Measurements from ENCODE around the gene TTN. TPM values are rescaled to one million over a fixed set of nuclear protein-coding genes. Genes with fewer than 3 reads are reported as not detected.

The TTN gene
- 1 to 10 TPM in 2 of 4 donors, under 1 TPM in 2; 0.19 to 3.1 (median 1.7) TPM for total RNA-seq

DNA sequence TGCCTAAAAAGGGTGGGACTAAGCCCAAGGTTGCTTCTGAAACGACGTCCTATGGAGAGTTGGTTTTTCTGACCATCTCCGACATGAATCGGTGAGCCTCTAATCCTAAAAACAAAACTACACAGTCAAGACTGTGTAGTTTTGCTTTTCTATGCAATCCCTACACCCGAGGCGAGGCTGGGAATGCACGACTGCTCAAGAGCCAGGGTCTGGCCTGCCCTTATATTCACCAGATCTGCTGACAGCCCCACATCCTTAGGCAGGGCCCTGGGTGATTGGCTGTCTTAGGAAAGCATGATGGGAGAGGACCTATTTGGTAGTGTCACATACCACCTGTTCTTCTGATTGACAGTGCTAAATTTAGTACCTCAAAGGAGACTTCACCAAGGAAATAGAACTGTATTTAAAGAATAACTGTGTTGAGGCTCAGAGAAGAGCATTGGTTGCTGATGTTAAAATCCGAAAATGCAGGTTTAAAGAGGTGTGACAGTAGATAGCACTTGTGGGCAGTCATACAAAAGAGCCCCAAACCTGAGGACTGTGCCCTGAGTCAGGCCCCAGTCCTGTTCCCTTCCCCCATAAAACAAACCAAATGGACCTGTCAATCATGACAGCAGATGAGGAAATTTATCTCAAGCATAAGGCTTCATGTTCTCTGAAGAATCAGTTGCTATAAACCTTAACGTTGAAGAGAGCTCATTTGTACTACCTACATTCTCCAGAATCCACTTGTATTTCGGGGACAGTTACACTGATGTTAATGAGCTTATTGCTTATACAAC lies at the start of gene TTN:
TTN (minus strand) TSS at position 197 of the 782 bp plus-strand sequence. CDS start 2,781 bp downstream, outside the sequence.
- Histone ChIP-seq H3K4me1 (no peaks in the 10 kb centered on the region), H3K27me3 (no peaks in the 10 kb centered on the region), H3K27ac (no peak within 1 kb of the TSS), H3K4me3 (no peak within 1 kb of the TSS), H3K36me3 (no peaks in the 10 kb centered on the region), H3K9me3 (no peaks in the 10 kb centered on the region)
- TF ChIP-seq POLR2A (IDR thresholded peaks at IDR 0.05) (no peak), CTCF (IDR thresholded peaks at IDR 0.05) (no peak)
- 61 to 72% methylated on average over 10 of the region's 10 CpGs for WGBS, 2 donors
- DNase-seq = no peak
- intact Hi-C loops (cut with DNase I) = no loop called here

DNA sequence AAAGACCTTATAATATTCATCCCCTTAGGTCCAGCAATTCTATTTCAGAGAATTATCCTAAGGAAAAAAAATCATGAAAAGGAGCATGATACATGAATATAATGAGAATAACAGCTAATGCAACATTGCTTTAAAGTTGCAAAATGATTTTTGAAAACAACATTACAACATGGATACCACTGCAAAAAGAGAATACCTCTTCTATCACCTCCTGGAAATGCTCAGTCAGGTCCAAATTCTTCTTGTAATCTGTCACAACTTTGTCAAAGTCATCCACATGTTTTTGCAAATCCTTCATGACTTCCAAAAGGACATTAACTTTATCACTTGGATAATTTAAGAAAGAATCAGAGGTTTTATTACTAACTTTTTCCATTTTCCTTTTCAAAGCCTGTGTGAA lies 47.9 kb upstream of the TTN start:
- no peak for TF ChIP-seq CTCF (IDR thresholded peaks at IDR 0.05)
- no peak for TF ChIP-seq POLR2A (IDR thresholded peaks at IDR 0.05)
- Histone ChIP-seq H3K27ac (no peak overlapping the region), H3K4me1 (no peaks in the 10 kb centered on the region), H3K9me3 (no peaks in the 10 kb centered on the region), H3K36me3 (no peaks in the 10 kb centered on the region), H3K4me3 (no peak overlapping the region), H3K27me3 (no peaks in the 10 kb centered on the region)
- intact Hi-C loops (cut with DNase I) = no loop called here
- DNase-seq = no peak

DNA sequence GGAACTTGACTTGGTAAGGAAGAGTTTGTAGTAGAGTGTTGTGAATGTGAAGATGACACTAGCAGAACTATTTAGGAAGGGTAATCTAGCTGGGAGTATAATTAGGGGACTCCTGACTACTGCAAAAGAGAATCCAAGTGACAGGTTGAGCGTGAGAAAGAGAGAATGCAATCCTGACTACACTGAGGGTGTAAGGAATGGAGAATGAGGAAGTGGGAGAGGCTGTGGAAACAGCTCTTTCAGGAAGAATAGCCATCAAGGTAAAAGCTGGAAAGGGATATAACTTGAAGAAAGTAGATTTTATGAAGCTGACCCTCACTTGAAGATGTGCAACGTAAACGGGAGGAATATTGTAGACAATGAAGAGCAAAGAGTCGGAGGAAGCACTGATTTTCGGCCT lies 41.1 kb upstream of the TTN start:
- Histone ChIP-seq H3K4me1 (peaks cover 0 to 10% (median 0%) of the 10 kb centered on the region in 3 donors), H3K27me3 (no peaks in the 10 kb centered on the region), H3K9me3 (no peaks in the 10 kb centered on the region), H3K27ac (no peak overlapping the region), H3K36me3 (no peaks in the 10 kb centered on the region), H3K4me3 (no peak overlapping the region)
- intact Hi-C loops (cut with DNase I) = no loop called here
- DNase-seq = no peak
- TF ChIP-seq CTCF (IDR thresholded peaks at IDR 0.05) = no peak
- TF ChIP-seq POLR2A (IDR thresholded peaks at IDR 0.05) = no peak
- WGBS, 2 donors = 79 to 91% methylated on average over 5 of the region's 5 CpGs

- TF ChIP-seq POLR2A (IDR thresholded peaks at IDR 0.05) (no peak), CTCF (IDR thresholded peaks at IDR 0.05) (no peak)
- H3K27ac ChIP-seq = no peak overlapping the region
Observed at GRCh38 chr2:178846458-178846802, 39.2 kb upstream of the TTN start.

GRCh38 chr2:178845566-178846457 lies 38.6 kb upstream of the TTN start:
- WGBS, 2 donors = 36 to 47% methylated on average over 2 of the region's 2 CpGs
- Histone ChIP-seq H3K36me3 (no peaks in the 10 kb centered on the region), H3K27ac (no peak overlapping the region), H3K9me3 (no peaks in the 10 kb centered on the region), H3K27me3 (no peaks in the 10 kb centered on the region), H3K4me1 (peaks cover 0 to 10% (median 0%) of the 10 kb centered on the region in 3 donors), H3K4me3 (no peak overlapping the region)
- intact Hi-C loops (cut with DNase I) = no loop called here
- TF ChIP-seq CTCF (IDR thresholded peaks at IDR 0.05) = no peak
- TF ChIP-seq POLR2A (IDR thresholded peaks at IDR 0.05) = no peak
- DNase-seq = no peak

More at GRCh38 chr2:178846458-178846802, 39.2 kb upstream of the TTN start:
- Histone ChIP-seq H3K9me3 (no peaks in the 10 kb centered on the region), H3K4me3 (no peak overlapping the region), H3K27me3 (no peaks in the 10 kb centered on the region), H3K36me3 (no peaks in the 10 kb centered on the region), H3K4me1 (peaks cover 0 to 10% (median 0%) of the 10 kb centered on the region in 3 donors)
- 68 to 70% methylated on average over 2 of the region's 2 CpGs for WGBS, 2 donors
- no peak for DNase-seq
- intact Hi-C loops (cut with DNase I) = no loop called here

Data from esophagus squamous epithelium (tissue), 5 donors.